Ishikawa (cell line): ENCODE results near the gene TAF11L7.

Source experiments
- TAF1 ChIP-seq: IDR thresholded peaks from 2 replicates; pipeline ENCODE4 v1.6.1; 2012; ENCODE audit warnings: low read depth, mild to moderate bottlenecking
- TF ChIP-seq, protein P1 (sequence below): IDR thresholded peaks from 2 replicates; pipeline ENCODE4 v1.6.1; 2012
- TF ChIP-seq, protein P2 (sequence below): IDR thresholded peaks from 2 replicates; pipeline ENCODE4 v1.6.1; 2012
- TF ChIP-seq, protein P3 (sequence below): IDR thresholded peaks from 2 replicates; pipeline ENCODE4 v1.6.1; 2012; ENCODE audit warnings: low read depth, mild to moderate bottlenecking

DNA sequence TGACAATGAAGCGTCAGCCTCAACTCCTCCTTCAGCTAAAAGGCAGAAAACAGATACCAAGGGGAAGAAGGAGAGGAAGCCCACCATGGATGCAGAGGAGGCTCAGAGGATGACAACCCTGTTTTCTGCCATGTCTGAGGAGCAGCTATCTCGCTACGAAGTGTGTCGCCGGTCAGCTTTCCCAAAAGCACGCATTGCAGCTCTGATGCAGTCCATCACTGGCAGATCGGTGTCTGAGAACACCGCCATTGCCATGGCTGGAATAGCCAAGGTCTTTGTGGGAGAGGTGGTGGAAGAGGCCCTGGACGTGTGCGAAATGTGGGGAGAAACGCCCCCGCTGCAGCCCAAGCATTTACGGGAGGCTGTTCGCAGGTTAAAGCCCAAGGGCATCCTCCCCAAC, 19.4 kb upstream of the TAF11L7 start:
- TF ChIP-seq, protein P1, sequence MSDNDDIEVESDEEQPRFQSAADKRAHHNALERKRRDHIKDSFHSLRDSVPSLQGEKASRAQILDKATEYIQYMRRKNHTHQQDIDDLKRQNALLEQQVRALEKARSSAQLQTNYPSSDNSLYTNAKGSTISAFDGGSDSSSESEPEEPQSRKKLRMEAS: no peak
- TF ChIP-seq, protein P2, sequence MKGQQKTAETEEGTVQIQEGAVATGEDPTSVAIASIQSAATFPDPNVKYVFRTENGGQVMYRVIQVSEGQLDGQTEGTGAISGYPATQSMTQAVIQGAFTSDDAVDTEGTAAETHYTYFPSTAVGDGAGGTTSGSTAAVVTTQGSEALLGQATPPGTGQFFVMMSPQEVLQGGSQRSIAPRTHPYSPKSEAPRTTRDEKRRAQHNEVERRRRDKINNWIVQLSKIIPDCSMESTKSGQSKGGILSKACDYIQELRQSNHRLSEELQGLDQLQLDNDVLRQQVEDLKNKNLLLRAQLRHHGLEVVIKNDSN: no peak
- TF ChIP-seq TAF1: no peak
- TF ChIP-seq, protein P3, sequence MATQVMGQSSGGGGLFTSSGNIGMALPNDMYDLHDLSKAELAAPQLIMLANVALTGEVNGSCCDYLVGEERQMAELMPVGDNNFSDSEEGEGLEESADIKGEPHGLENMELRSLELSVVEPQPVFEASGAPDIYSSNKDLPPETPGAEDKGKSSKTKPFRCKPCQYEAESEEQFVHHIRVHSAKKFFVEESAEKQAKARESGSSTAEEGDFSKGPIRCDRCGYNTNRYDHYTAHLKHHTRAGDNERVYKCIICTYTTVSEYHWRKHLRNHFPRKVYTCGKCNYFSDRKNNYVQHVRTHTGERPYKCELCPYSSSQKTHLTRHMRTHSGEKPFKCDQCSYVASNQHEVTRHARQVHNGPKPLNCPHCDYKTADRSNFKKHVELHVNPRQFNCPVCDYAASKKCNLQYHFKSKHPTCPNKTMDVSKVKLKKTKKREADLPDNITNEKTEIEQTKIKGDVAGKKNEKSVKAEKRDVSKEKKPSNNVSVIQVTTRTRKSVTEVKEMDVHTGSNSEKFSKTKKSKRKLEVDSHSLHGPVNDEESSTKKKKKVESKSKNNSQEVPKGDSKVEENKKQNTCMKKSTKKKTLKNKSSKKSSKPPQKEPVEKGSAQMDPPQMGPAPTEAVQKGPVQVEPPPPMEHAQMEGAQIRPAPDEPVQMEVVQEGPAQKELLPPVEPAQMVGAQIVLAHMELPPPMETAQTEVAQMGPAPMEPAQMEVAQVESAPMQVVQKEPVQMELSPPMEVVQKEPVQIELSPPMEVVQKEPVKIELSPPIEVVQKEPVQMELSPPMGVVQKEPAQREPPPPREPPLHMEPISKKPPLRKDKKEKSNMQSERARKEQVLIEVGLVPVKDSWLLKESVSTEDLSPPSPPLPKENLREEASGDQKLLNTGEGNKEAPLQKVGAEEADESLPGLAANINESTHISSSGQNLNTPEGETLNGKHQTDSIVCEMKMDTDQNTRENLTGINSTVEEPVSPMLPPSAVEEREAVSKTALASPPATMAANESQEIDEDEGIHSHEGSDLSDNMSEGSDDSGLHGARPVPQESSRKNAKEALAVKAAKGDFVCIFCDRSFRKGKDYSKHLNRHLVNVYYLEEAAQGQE: no peak
